HepG2 (cell line): ENCODE results near the gene EHD1. TPM values are rescaled to one million over a fixed set of nuclear protein-coding genes. Genes with fewer than 3 reads are reported as not detected.
A peak's percentile ranks its signal among the peaks of the same experiment; 100 is the strongest.

Experiments
- ADNP ChIP-seq: sonication (generic); formaldehyde crosslinking; IDR thresholded peaks from 2 replicates; pipeline ENCODE4 v1.4.0; 2020; ENCODE audit warnings: missing genetic modification reagents
- ETV5 ChIP-seq: IDR thresholded peaks from 2 replicates; pipeline ENCODE4 v1.6.1; 2018; ENCODE audit warnings: missing biosample characterization, missing genetic modification reagents, inconsistent platforms, borderline replicate concordance
- GFI1 ChIP-seq: sonication (generic); formaldehyde crosslinking; IDR thresholded peaks from 2 replicates; pipeline ENCODE4 v1.5.0; 2020; ENCODE audit warnings: missing genetic modification reagents, mild to moderate bottlenecking, borderline replicate concordance
- HDAC1 ChIP-seq: sonication (generic); formaldehyde crosslinking; IDR thresholded peaks from 2 replicates; pipeline ENCODE4 v1.5.1; 2020; ENCODE audit warnings: mild to moderate bottlenecking, missing genetic modification reagents
- KDM4B ChIP-seq: sonication (generic); formaldehyde crosslinking; IDR thresholded peaks from 2 replicates; pipeline ENCODE4 v1.4.0; 2020; ENCODE audit warnings: missing genetic modification reagents
- MBD4 ChIP-seq: IDR thresholded peaks from 2 replicates; pipeline ENCODE4 v1.6.1; 2012; ENCODE audit warnings: low read length, inconsistent platforms, borderline replicate concordance
- NFYC ChIP-seq: IDR thresholded peaks from 2 replicates; pipeline ENCODE4 v1.6.1; 2016; ENCODE audit warnings: missing genetic modification reagents, missing compliant biosample characterization
- RFX5 ChIP-seq: IDR thresholded peaks from 2 replicates; pipeline ENCODE4 v1.6.1; 2011; ENCODE audit warnings: low read depth, low read length, improper control_type of control experiment
- SMYD3 ChIP-seq: sonication (generic); formaldehyde crosslinking; IDR thresholded peaks from 2 replicates; pipeline ENCODE4 v1.8.1; 2023; ENCODE audit warnings: mild to moderate bottlenecking, missing genetic modification reagents
- TRIM22 ChIP-seq: fragments of 450-650 bp; IDR thresholded peaks from 2 replicates; pipeline ENCODE4 v1.6.1; 2017
- YY1 ChIP-seq: IDR thresholded peaks from 2 replicates; pipeline ENCODE4 v1.6.1; 2011; ENCODE audit warnings: low read length, low read depth, moderate library complexity, mild to moderate bottlenecking; ENCODE audit not compliant: insufficient read depth, insufficient replicate concordance
- ZBED4 ChIP-seq: sonication (generic); formaldehyde crosslinking; IDR thresholded peaks from 2 replicates; pipeline ENCODE4 v1.4.0; 2020; ENCODE audit warnings: missing genetic modification reagents, borderline replicate concordance
- ZBTB25 ChIP-seq: IDR thresholded peaks from 2 replicates; pipeline ENCODE4 v1.6.1; 2018; ENCODE audit warnings: missing genetic modification reagents
- ZBTB7B ChIP-seq: sonication (generic); formaldehyde crosslinking; IDR thresholded peaks from 2 replicates; pipeline ENCODE4 v1.4.0; 2020; ENCODE audit warnings: missing genetic modification reagents
- ZFP82 ChIP-seq: sonication (generic); formaldehyde crosslinking; IDR thresholded peaks from 2 replicates; pipeline ENCODE4 v1.5.1; 2020; ENCODE audit warnings: mild to moderate bottlenecking, missing genetic modification reagents, borderline replicate concordance
- ZNF574 ChIP-seq: sonication (generic); formaldehyde crosslinking; IDR thresholded peaks from 2 replicates; pipeline ENCODE4 v1.4.0; 2020; ENCODE audit warnings: missing genetic modification reagents
- ZNF839 ChIP-seq: sonication (generic); formaldehyde crosslinking; IDR thresholded peaks from 2 replicates; pipeline ENCODE4 v1.4.0; 2020; ENCODE audit warnings: missing genetic modification reagents, mild to moderate bottlenecking, borderline replicate concordance
- polyA plus RNA-seq, 8 experiments: library from polyadenylated mRNA; depleted of rRNA in 3 of 8; stranded (reverse) in 7 of 8; unstranded in 1 of 8; fragments of >200 nt; fragmentation: Illumina TruSeq in 4 of 8; extraction: Trizol in 4 of 8; gene quantifications; 2 replicates each; pipeline versions ENCODE4 v1.2.1 to v1.2.3, GENCODE V29; 2011 to 2016; ENCODE audit warnings: low read depth in 4 of 8, missing spikeins in 1 of 8, mixed read lengths in 1 of 8; ENCODE audit not compliant: insufficient read depth in 1 of 8
- total RNA-seq, 5 experiments: library from RNA; depleted of rRNA; stranded (reverse); fragments of >200 nt; fragmentation: Illumina TruSeq; extraction: Trizol; gene quantifications; 2 replicates each; pipeline ENCODE4 v1.2.3, GENCODE V29; 2016; ENCODE audit warnings: low read depth in 1 of 5
- TF ChIP-seq, protein P1 (sequence below): sonication (generic); formaldehyde crosslinking; conservative IDR thresholded peaks from 2 replicates; pipeline ENCODE4 v1.8.0; 2022; ENCODE audit warnings: low read depth, missing genetic modification reagents

Gene EHD1
- total and polyA plus RNA-seq, 2 of the 13 experiments (the other 11 are each of a cell fraction or from before 2014, with no cell fraction given): 23.6 to 26.6 TPM

DNA sequence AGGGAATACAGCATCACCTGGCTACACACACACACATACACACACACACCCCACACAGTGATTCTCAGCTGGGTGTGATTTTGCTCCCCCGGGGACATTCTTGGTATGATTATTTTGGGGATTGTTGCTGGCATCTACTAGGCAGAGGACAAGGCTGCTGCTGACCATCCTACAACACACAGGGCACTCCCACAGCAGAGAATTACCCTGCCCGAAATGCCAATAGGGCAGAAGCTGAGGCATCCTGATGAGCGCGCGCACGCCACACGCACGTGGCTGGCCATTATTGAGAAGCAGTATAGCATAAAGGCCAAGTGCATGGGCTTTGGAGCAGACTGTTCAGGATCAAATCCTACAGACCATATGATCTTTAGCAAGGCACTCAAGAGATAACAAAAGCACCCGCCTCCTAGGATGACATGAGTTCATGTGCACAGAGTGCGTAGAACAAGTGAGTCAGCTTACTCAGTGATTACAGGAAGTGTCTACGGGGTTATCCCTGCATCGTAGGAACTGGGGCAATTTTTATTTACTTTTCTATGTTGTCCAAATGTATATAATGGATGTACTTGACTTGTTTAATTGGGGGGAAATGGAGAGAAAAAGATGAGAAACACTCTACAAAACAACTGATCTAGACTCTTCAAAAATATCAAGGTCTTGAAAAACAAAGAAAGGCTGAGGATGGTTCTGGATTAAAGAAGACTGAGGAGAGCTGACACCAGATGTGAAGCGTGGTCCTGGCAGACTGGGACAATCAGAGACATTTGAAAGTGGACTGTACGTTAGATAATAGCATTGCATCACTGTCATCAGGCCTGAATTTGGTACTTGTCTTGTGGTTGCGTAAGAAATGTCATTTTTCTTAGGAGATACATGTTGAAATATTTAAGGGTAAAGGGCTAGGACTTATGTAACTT is 7.2 kb upstream of the EHD1 start (continued):
- TF ChIP-seq ZBED4 (no peak), NFYC (CRISPR knock-in tag) (no peak), KDM4B (CRISPR knock-in tag) (no peak; the same call in 1 of the 2 replicates), ZBTB25 (peak; percentile 19; the same call in 1 of the 2 replicates), HDAC1 (CRISPR knock-in tag) (no peak), YY1 (no peak), ETV5 (CRISPR knock-in tag) (peak; percentile 76; the same call in 1 of the 2 replicates), GFI1 (CRISPR knock-in tag) (no peak), ADNP (CRISPR knock-in tag) (no peak), RFX5 (no peak), MBD4 (no peak), ZNF839 (no peak), ZNF574 (CRISPR knock-in tag) (no peak), ZBTB7B (no peak), ZFP82 (CRISPR knock-in tag) (no peak), TRIM22 (no peak), SMYD3 (CRISPR knock-in tag) (no peak)
- TF ChIP-seq, protein P1, sequence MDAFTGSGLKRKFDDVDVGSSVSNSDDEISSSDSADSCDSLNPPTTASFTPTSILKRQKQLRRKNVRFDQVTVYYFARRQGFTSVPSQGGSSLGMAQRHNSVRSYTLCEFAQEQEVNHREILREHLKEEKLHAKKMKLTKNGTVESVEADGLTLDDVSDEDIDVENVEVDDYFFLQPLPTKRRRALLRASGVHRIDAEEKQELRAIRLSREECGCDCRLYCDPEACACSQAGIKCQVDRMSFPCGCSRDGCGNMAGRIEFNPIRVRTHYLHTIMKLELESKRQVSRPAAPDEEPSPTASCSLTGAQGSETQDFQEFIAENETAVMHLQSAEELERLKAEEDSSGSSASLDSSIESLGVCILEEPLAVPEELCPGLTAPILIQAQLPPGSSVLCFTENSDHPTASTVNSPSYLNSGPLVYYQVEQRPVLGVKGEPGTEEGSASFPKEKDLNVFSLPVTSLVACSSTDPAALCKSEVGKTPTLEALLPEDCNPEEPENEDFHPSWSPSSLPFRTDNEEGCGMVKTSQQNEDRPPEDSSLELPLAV (CRISPR knock-in tag): no peak
